OCI-LY7 (cell line): ENCODE data around the gene C17orf50. TPM values are rescaled to one million over a fixed set of nuclear protein-coding genes. Genes with fewer than 3 reads are reported as not detected.

Source experiments
- BruUV-seq: library from RNA; stranded (reverse); fragments of 400-500 nt; replicated peaks from 2 replicates; lab custom pipeline; 2021; lab: Mats Ljungman, UMichigan
- CTCF ChIA-PET: fragments of 300-600 bp; sonication (Branson Sonifier 250); formaldehyde crosslinking; loops from one replicate; lab custom pipeline; 2022; ENCODE audit warnings: antibody characterized with exemption; ENCODE audit not compliant: unreplicated experiment; lab: Charles Lee
- POLR2A ChIA-PET: fragments of 300-600 bp; sonication (Branson Sonifier 250); formaldehyde crosslinking; loops from one replicate; lab custom pipeline; 2022; ENCODE audit warnings: antibody characterized with exemption; lab: Charles Lee
- DNase-seq: peaks from one replicate; pipeline ENCODE4 v3.0.0-alpha.2; 2015; ENCODE audit warnings: low spot score
- H2AFZ ChIP-seq: fragments of 200-600 bp; sonication (generic), shearing (Covaris generic); 2 replicates; pipeline ENCODE4 v1.6.1; 2014; ENCODE audit warnings: mild to moderate bottlenecking, antibody characterized with exemption, low read length, moderate library complexity
- H3K27ac ChIP-seq: fragments of 200-600 bp; sonication (generic); 2 replicates; pipeline ENCODE4 v1.5.1; 2014; ENCODE audit warnings: mixed run types, low read depth, mild to moderate bottlenecking, moderate library complexity, low read length, inconsistent platforms; ENCODE audit not compliant: poor library complexity, severe bottlenecking
- H3K36me3 ChIP-seq: fragments of 200-600 bp; sonication (generic); 2 replicates; pipeline ENCODE4 v1.6.1; 2014; ENCODE audit warnings: mild to moderate bottlenecking, antibody characterized with exemption, low read length, moderate library complexity, mixed read lengths; ENCODE audit not compliant: insufficient read depth
- H3K4me1 ChIP-seq: fragments of 200-600 bp; sonication (generic); 2 replicates; pipeline ENCODE4 v1.5.1; 2014; ENCODE audit warnings: mild to moderate bottlenecking, low read length; ENCODE audit not compliant: insufficient read depth, poor library complexity, severe bottlenecking
- H3K4me2 ChIP-seq: fragments of 200-600 bp; sonication (generic); 2 replicates; pipeline ENCODE4 v1.6.1; 2014; ENCODE audit warnings: mild to moderate bottlenecking, low read length
- H3K4me3 ChIP-seq: fragments of 200-600 bp; sonication (generic); 2 replicates; pipeline ENCODE4 v1.5.1; 2014; ENCODE audit warnings: mild to moderate bottlenecking, low read depth, low read length; ENCODE audit not compliant: poor library complexity, severe bottlenecking
- H3K79me2 ChIP-seq: fragments of 200-600 bp; sonication (generic); 2 replicates; pipeline ENCODE4 v1.6.1; 2016; ENCODE audit warnings: low read depth, mild to moderate bottlenecking, low read length, moderate library complexity, mixed read lengths; ENCODE audit not compliant: insufficient read depth
- H3K9me2 ChIP-seq: fragments of 200-600 bp; sonication (generic); 2 replicates; pipeline ENCODE4 v1.6.1; 2016; ENCODE audit warnings: mild to moderate bottlenecking, low read length, mixed read lengths; ENCODE audit not compliant: insufficient read depth
- H3K9me3 ChIP-seq: fragments of 200-600 bp; sonication (generic); 2 replicates; pipeline ENCODE4 v1.6.1; 2014; ENCODE audit warnings: mild to moderate bottlenecking, mixed run types, low read length, mixed read lengths
- H4K20me1 ChIP-seq: fragments of 200-600 bp; sonication (generic); 2 replicates; pipeline ENCODE4 v1.6.1; 2014; ENCODE audit warnings: mild to moderate bottlenecking, antibody characterized with exemption, low read length, moderate library complexity, mixed read lengths; ENCODE audit not compliant: insufficient read depth
- EZH2phosphoT487 ChIP-seq: fragments of 200-600 bp; sonication (generic); IDR thresholded peaks from 2 replicates; pipeline ENCODE4 v1.6.1; 2018; ENCODE audit warnings: low read depth, borderline replicate concordance, mild to moderate bottlenecking, mixed run types, antibody characterized with exemption, low read length, moderate library complexity, mixed read lengths
- intact Hi-C: fragments of 100-400 bp; cut with micrococcal nuclease; formaldehyde crosslinking; loops from one replicate; pipeline ENCODE4 v1.10.0; 2022; ENCODE audit not compliant: unreplicated experiment
- total RNA-seq, 2 experiments: library from RNA; depleted of rRNA in 1 of 2; stranded (reverse); fragments of >200 nt in 1 of 2; shearing (Covaris generic) in 1 of 2; gene quantifications; 2 replicates each; pipeline ENCODE4 v1.2.3, GENCODE V29; 2014 to 2022
- TF ChIP-seq, protein P1 (sequence below): fragments of 200-600 bp; sonication (generic); conservative IDR thresholded peaks from 2 replicates; pipeline ENCODE4 v1.5.1; 2014; ENCODE audit warnings: mild to moderate bottlenecking, antibody characterized with exemption, low read length, moderate library complexity, mixed read lengths

The C17orf50 gene
- total RNA-seq, 2 experiments from 2014 or later: not detected

DNA sequence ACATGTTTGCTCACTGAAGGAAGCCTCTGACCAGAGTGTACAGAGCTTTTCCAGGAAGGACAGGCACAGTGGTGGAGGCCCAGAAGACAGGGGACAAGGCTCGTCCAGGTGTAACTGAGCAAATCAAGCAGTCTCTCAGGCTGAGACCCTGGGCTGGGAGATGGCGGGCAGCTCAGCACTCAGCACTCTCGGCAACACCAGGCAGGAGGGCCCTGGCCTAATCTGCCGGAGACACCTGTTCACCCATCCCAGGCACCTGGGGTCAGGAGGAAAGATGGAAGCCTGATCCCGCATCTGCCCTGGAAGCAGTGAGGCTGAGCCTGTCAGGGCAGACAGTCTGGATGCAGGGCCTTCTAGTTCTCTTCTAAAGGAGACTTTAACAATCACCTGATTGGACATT lies 24.5 kb upstream of the C17orf50 start:
- DNase-seq: no peak
- Histone ChIP-seq H2AFZ (no peak overlapping the region), H3K4me1 (no peaks in the 10 kb centered on the region), H3K36me3 (no peaks in the 10 kb centered on the region), H3K4me2 (no peak overlapping the region), H3K9me3 (no peaks in the 10 kb centered on the region), H3K27ac (no peak overlapping the region), H3K4me3 (no peak overlapping the region), H4K20me1 (no peaks in the 10 kb centered on the region), H3K79me2 (no peaks in the 10 kb centered on the region), H3K9me2 (no peaks in the 10 kb centered on the region)
- TF ChIP-seq, protein P1, sequence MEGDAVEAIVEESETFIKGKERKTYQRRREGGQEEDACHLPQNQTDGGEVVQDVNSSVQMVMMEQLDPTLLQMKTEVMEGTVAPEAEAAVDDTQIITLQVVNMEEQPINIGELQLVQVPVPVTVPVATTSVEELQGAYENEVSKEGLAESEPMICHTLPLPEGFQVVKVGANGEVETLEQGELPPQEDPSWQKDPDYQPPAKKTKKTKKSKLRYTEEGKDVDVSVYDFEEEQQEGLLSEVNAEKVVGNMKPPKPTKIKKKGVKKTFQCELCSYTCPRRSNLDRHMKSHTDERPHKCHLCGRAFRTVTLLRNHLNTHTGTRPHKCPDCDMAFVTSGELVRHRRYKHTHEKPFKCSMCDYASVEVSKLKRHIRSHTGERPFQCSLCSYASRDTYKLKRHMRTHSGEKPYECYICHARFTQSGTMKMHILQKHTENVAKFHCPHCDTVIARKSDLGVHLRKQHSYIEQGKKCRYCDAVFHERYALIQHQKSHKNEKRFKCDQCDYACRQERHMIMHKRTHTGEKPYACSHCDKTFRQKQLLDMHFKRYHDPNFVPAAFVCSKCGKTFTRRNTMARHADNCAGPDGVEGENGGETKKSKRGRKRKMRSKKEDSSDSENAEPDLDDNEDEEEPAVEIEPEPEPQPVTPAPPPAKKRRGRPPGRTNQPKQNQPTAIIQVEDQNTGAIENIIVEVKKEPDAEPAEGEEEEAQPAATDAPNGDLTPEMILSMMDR: no peak
- no peak for TF ChIP-seq EZH2phosphoT487
- ChIA-PET POLR2A (interaction anchor here (0.6 kb wide), 1 partner anchor 176 kb away, joined by 3 read pairs; no protein-coding TSS in a partner anchor), CTCF (no interaction called here)
- intact Hi-C loops: no loop called here
- no TSS peak for BruUV-seq

DNA sequence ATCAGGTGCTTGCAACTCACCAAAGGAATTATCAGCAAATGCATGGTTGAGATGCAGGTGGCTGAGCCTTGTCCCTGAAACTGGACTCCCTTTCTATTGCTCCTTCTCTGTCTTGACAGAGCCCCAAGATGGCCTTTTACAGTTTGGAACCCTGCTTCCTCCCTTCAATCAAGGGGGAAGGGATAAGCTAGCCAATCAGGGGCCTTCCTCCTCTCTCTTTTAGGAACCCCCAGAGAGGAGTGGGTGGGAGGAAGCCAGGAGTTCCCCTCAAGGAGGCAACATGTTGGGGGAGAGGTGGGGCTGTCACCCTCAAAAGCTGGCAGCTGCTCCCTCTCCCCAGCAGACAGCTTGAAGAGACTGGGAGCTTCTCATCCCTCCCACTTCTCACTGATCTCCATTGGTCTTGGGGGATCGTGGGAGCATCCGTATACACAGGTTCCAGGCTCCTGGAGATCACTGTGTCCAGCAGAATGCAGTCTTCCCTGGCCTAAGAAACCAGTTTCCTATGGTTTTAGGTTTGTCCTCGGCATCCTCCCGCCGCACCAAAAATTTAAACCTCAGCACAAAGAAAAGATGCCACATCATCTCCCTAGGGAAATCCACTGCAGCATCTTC lies 22.1 kb upstream of the C17orf50 start:
- H3K9me3 ChIP-seq: no peaks in the 10 kb centered on the region
- POLR2A ChIA-PET: no interaction called here
- H3K36me3 ChIP-seq: no peaks in the 10 kb centered on the region
- H3K4me3 ChIP-seq: no peak overlapping the region
- no peaks in the 10 kb centered on the region for H4K20me1 ChIP-seq
- intact Hi-C loops: no loop called here
- DNase-seq: no peak
- CTCF ChIA-PET: no interaction called here
- no peak overlapping the region for H3K4me2 ChIP-seq
- no peaks in the 10 kb centered on the region for H3K9me2 ChIP-seq
- no peak overlapping the region for H3K27ac ChIP-seq
- H2AFZ ChIP-seq: no peak overlapping the region
- TF ChIP-seq, protein P1: no peak
- TF ChIP-seq EZH2phosphoT487: no peak
- H3K79me2 ChIP-seq: no peaks in the 10 kb centered on the region
- H3K4me1 ChIP-seq: no peaks in the 10 kb centered on the region
- no TSS peak for BruUV-seq

DNA sequence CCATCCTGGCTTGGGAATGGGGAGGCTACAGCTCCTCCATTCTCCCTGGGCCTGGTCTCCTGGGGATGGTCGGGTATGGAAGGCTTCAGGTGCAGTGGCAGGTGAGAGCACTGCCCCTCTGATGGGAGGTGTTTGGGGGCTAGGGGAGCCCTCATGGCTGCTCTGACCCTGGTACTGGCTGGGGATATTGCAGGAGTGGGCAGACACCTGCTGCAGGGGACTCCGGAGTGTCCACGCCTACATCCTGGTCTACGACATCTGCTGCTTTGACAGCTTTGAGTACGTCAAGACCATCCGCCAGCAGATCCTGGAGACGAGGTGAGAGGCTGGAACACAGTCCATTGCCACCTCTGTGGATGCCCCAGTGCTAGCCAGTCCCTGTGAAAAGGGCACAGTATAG lies 20.5 kb upstream of the C17orf50 start:
- Histone ChIP-seq H3K9me3 (no peaks in the 10 kb centered on the region), H2AFZ (no peak overlapping the region), H4K20me1 (no peaks in the 10 kb centered on the region), H3K79me2 (no peaks in the 10 kb centered on the region), H3K4me1 (no peaks in the 10 kb centered on the region), H3K27ac (no peak overlapping the region), H3K4me2 (no peak overlapping the region), H3K9me2 (no peaks in the 10 kb centered on the region), H3K4me3 (no peak overlapping the region), H3K36me3 (no peaks in the 10 kb centered on the region)
- intact Hi-C loops: no loop called here
- POLR2A ChIA-PET: interaction anchor here (0.8 to 1.0 kb wide), 2 partner anchors 14 to 172 kb away, joined by 3 read pairs; no protein-coding TSS in a partner anchor
- TF ChIP-seq, protein P1: no peak
- TF ChIP-seq EZH2phosphoT487: no peak
- CTCF ChIA-PET: no interaction called here
- DNase-seq: no peak
- BruUV-seq: no TSS peak
